Psoas muscle (tissue), 8 donors: ENCODE results near the gene SDK2. TPM values are rescaled to one million over a fixed set of nuclear protein-coding genes. Genes with fewer than 3 reads are reported as not detected.

Experiments used
- ATAC-seq, 4 donors: fragments of 200-7000 bp; cut with Tn5 transposase; one replicate each; pipeline ENCODE4 v1.9.1; 2020; ENCODE audit warnings: moderate library complexity in 3 of 4, mild to moderate bottlenecking in 2 of 4
- DNase-seq, 2 donors: peaks; one replicate each; pipeline ENCODE4 v3.0.0-alpha.2; 2020
- H3K27ac ChIP-seq: fragments of 200-600 bp; one replicate; pipeline ENCODE4 v1.8.0; 2022
- H3K27me3 ChIP-seq, 3 donors: fragments of 200-600 bp in 1 of 3; one replicate each; pipeline versions ENCODE4 v1.6.1 to v1.8.0; 2013 to 2022; ENCODE audit warnings: low read length in 2 of 3, mild to moderate bottlenecking in 2 of 3, moderate library complexity in 1 of 3; ENCODE audit not compliant: insufficient read depth in 3 of 3
- H3K36me3 ChIP-seq, 2 donors: fragments of 200-600 bp in 1 of 2; one replicate each; pipeline versions ENCODE4 v1.6.1 to v1.8.0; 2013 to 2022; ENCODE audit warnings: low read depth in 1 of 2, mild to moderate bottlenecking in 1 of 2, moderate library complexity in 1 of 2; ENCODE audit not compliant: insufficient read depth in 1 of 2
- H3K4me1 ChIP-seq: fragments of 200-600 bp; one replicate; pipeline ENCODE4 v1.8.0; 2022
- H3K4me3 ChIP-seq: fragments of 200-600 bp; one replicate; pipeline ENCODE4 v1.8.0; 2022; ENCODE audit warnings: mild to moderate bottlenecking
- H3K9me3 ChIP-seq: fragments of 200-600 bp; one replicate; pipeline ENCODE4 v1.8.0; 2022
- WGBS, 3 donors: extraction: QIAGEN DNeasy Blood & Tissue Kit; methylation state at CpG; one replicate each; pipeline versions ENCODE4 v1.1.6 to v1.1.7; 2013; 5-methylcytosine and 5-hydroxymethylcytosine counted together
- intact Hi-C, 2 donors: fragments of 100-400 bp; cut with DNase I; formaldehyde crosslinking; loops; one replicate each; pipeline versions ENCODE4 v1.11.0 to v1.14.2; 2022
- polyA plus RNA-seq, 3 donors: library from polyadenylated mRNA; stranded (reverse); fragments of 200-250 nt; gene quantifications; one replicate each; pipeline ENCODE4 v1.2.3, GENCODE V29; 2013
- total RNA-seq, 4 donors: library from RNA; stranded (reverse); fragmentation: NEBNext Ultra II Directional in 2 of 4; extraction: Animal tissue kit (Norgen Biotek cat#: 25700) in 2 of 4; gene quantifications; one replicate each; pipeline versions ENCODE4 v1.2.1 to v1.2.4, GENCODE V29; 2021 to 2023
- TF ChIP-seq, protein P1 (sequence below): fragments of 200-600 bp; IDR thresholded peaks from one replicate; pipeline ENCODE4 v1.8.0; 2022; ENCODE audit warnings: antibody characterized with exemption
- donor health status: healthy with polysubstance abuse.
- donor health status: DM: no; HTN: no; CAD: no; lungs with moderate emphysema.
- donor health status: Bipolar disorder and iron deficiency.
- donor health status: healthy.
- donor health status: DM: yes; HTN: yes; CAD: no.
- donor health status: DM: no; HTN: no; CAD: no.
- donor health status: DM: no; HTN: no; CAD: no.
- donor health status: DM: yes; HTN: yes; CAD: no.

Gene SDK2
- total and polyA plus RNA-seq, 7 donors: 0.04 to 2.8 (median 0.24) TPM

DNA sequence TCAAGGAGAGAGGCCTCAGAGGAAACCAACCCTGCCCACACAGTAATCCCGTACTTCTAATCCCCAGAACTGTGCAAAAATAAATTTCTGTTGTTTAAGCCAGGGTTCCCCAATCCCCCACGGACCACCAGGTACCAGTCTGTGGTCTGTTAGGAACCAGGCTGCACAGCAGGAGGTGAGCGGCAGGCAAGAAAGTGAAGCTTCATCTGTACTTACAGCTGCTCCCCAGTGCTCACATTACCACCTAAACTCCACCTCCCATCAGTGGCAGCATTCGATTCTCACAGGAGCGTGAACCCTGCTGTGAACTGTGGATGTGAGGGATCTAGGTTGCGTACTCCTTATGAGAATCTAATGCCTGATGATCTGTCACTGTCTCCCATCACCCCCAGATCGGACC, 231.3 kb downstream of the SDK2 start:
- Histone ChIP-seq H3K36me3 (no peaks in the 10 kb centered on the region), H3K27ac (no peak overlapping the region), H3K4me3 (no peak overlapping the region), H3K27me3 (no peaks in the 10 kb centered on the region), H3K4me1 (no peaks in the 10 kb centered on the region), H3K9me3 (no peaks in the 10 kb centered on the region)
- 73 to 79% (median 75%) methylated on average over 7 of the region's 7 CpGs for WGBS, 3 donors
- DNase-seq (no peak), ATAC-seq (no peak)
- intact Hi-C loops: no loop called here
- TF ChIP-seq, protein P1, sequence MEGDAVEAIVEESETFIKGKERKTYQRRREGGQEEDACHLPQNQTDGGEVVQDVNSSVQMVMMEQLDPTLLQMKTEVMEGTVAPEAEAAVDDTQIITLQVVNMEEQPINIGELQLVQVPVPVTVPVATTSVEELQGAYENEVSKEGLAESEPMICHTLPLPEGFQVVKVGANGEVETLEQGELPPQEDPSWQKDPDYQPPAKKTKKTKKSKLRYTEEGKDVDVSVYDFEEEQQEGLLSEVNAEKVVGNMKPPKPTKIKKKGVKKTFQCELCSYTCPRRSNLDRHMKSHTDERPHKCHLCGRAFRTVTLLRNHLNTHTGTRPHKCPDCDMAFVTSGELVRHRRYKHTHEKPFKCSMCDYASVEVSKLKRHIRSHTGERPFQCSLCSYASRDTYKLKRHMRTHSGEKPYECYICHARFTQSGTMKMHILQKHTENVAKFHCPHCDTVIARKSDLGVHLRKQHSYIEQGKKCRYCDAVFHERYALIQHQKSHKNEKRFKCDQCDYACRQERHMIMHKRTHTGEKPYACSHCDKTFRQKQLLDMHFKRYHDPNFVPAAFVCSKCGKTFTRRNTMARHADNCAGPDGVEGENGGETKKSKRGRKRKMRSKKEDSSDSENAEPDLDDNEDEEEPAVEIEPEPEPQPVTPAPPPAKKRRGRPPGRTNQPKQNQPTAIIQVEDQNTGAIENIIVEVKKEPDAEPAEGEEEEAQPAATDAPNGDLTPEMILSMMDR: no peak

DNA sequence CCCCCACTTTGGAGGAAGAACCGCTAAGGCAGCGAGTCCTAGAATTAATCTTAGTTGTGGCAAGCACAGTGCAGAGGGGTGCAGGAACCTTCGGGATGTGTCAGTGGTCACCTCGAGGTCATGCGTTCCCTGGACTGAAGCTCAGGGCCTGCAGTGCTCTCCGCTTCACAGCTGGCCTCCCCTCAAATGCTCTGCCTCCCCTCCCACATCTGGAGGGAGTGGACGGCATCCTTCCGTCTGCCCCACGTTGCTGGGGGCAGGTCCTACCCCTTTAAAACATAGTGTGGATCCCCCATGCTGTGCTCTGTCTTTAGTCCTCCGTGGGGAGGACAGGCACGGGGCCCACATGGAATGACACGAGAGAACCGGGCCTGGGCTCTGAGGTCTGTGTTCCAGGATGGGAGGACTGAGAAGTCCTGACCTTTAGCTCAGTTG, 232.9 kb downstream of the SDK2 start:
- H3K9me3 ChIP-seq: no peaks in the 10 kb centered on the region
- no peak overlapping the region for H3K27ac ChIP-seq
- intact Hi-C loops: no loop called here
- no peak overlapping the region for H3K4me3 ChIP-seq
- H3K4me1 ChIP-seq: no peaks in the 10 kb centered on the region
- H3K36me3 ChIP-seq: no peaks in the 10 kb centered on the region
- WGBS, 3 donors: 47 to 63% (median 52%) methylated on average over 13 of the region's 13 CpGs
- TF ChIP-seq, protein P1: no peak
- DNase-seq (no peak), ATAC-seq (no peak)
- no peaks in the 10 kb centered on the region for H3K27me3 ChIP-seq

DNA sequence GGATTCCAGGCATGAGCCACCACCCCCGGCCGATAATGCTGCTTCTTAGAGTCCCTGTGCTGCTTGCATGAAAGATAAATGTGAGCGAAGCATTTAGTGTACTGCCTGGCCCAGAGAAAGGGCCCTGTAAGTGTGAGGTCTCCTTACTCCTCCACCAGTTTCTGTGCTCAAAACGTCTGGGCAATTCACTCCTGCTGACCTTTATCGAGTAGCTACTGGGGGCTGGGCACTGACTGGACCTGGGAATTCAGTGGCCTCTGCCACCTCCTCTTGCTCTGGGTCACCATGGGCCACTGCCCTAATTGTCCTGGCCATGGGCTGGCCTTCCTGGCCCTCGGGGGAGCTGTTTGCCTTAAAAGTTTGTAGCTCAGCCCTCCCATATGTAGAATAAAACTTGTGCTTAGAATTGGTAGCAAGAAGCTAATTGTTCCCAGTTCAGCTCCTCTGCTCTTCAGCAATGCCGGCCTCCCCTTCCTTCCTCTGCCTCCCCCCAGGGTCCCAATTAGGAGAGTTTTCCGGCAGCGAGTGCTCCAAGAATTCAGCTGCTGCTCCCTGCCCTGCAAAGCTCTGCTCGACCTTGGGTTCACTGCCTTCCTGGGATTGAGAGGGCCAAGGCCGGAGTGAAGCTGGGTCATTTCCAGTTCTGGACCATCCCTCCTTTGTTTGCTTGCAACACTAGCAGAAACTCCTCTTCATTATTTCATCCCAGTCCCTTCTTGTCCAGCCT, 233.5 kb downstream of the SDK2 start:
- Histone ChIP-seq H3K36me3 (no peaks in the 10 kb centered on the region), H3K27ac (no peak overlapping the region), H3K9me3 (no peaks in the 10 kb centered on the region), H3K27me3 (no peaks in the 10 kb centered on the region), H3K4me3 (no peak overlapping the region), H3K4me1 (no peaks in the 10 kb centered on the region)
- 38 to 43% (median 41%) methylated on average over 11 of the region's 11 CpGs for WGBS, 3 donors
- TF ChIP-seq, protein P1: no peak
- DNase-seq: no peak
- no peak for ATAC-seq
- intact Hi-C loops: no loop called here

DNA sequence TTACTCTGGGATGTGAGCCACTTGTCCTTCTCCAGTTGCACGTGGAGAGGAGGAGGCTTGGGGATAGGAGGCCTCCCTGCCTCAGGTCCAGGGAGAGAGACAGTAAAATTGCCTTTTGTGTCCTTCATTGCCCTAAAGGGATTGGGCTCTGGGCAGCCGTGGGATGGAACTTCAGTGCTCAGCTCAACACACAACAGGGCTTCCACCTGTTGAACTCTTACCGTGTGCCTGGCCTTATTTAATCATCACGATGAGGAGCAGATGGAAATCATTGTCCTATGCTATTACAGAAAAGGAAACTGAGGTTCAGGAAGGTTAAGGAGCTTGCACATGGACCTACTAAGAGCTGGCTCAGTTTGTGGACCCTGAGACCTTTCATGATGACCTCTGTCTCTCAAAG, 240.0 kb downstream of the SDK2 start:
- H3K9me3 ChIP-seq: no peaks in the 10 kb centered on the region
- H3K27ac ChIP-seq: no peak overlapping the region
- TF ChIP-seq, protein P1: no peak
- H3K4me3 ChIP-seq: no peak overlapping the region
- 61 to 74% (median 63%) methylated on average over 4 of the region's 4 CpGs for WGBS, 3 donors
- no peak for ATAC-seq
- DNase-seq: no peak
- no peaks in the 10 kb centered on the region for H3K36me3 ChIP-seq
- intact Hi-C loops: no loop called here
- H3K4me1 ChIP-seq: no peaks in the 10 kb centered on the region
- no peaks in the 10 kb centered on the region for H3K27me3 ChIP-seq

DNA sequence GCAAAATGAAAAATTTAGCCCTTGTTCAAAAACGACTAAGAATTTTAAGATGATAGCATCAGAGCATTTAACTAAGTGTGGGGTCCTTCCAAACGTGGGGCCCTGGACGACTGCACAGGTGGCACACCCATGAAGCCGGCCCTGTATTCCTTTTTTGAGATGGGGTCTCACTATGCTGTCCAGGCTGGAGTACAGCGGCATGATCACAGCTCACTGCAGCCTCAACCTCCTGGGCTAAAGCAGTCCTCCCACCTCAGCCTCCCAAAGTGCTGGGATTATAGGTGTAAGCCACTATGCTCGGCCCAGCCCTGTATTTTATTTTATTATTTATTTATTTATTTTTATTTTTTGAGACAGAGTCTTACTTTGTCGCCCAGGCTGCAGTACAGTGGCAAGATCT, 241.8 kb downstream of the SDK2 start:
- no peak overlapping the region for H3K4me3 ChIP-seq
- ATAC-seq (no peak), DNase-seq (no peak)
- no peaks in the 10 kb centered on the region for H3K27me3 ChIP-seq
- TF ChIP-seq, protein P1: no peak
- 75 to 84% (median 81%) methylated on average over 7 of the region's 7 CpGs for WGBS, 3 donors
- no peak overlapping the region for H3K27ac ChIP-seq
- no peaks in the 10 kb centered on the region for H3K4me1 ChIP-seq
- no peaks in the 10 kb centered on the region for H3K9me3 ChIP-seq
- intact Hi-C loops: no loop called here
- no peaks in the 10 kb centered on the region for H3K36me3 ChIP-seq
